ENCODE data around the gene RGS7BP.

Gene RGS7BP

DNA sequence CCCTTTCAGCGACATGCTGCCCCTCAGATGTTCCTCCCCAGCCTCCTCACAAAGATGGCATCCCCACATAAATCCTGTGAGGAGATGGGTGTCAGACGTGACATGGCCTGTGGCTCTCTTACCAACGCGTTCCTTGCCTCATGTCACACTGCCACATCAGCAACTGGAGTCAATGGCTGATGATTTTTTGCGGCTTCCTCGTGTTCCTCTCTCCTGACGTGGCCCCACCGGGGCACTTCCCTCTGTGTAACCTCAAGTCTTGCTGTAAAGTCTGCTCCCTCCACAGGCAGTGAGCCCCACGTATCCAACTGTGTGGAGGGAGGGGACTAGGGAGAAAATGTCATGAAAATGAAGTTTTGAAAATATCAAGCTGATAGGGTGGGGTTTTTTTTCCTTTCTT lies 131.3 kb downstream of the RGS7BP start:
- DNase-seq = no peak

DNA sequence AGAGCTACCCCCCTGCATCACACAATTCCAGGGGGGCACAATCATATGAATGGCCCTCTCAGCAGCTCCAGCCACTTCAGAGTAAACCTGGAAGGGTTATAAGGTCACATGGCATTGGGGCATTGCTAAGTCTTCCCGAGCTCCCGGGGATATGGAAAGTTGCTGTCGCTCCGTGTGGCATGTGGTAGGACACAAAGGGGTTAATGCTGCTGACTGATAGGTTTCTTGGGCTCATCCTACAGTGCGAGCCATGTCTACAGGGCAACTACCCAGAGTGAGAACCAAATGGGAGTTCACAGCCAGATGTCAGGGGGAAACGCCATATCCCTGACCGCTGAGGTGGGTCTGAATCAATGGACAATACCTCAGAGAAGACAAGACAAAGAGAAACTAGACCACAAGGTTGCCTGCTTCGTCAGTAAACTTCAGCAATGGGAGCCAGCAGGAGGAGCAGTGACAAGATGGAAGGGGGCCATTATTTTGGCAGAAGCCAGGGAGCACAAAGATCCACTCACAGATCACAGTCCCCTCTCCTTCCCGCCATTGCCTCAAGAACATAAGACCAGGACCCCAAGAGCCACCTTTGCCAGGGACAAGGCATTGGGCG lies 132.1 kb downstream of the RGS7BP start:
- DNase-seq = no peak

DNA sequence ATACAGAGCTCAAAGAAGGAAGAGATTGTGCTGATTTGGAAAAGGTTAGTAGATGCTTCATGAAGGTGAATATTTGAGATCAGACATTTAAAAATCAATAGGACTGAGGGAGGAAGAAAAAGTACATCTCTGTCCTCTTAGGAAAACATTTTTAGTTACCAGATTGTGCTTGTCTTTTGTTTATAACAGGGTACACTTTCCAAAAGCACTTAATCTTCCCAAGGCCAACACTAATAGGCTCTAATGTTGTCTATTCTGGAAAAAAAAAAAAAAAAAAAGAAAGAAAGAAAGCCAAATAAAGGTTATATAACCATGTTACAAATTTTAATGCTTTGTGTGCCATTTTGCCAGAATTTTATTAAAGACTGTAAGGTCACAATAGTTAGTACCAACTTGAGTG lies 139.0 kb downstream of the RGS7BP start:
- no peak for DNase-seq

DNA sequence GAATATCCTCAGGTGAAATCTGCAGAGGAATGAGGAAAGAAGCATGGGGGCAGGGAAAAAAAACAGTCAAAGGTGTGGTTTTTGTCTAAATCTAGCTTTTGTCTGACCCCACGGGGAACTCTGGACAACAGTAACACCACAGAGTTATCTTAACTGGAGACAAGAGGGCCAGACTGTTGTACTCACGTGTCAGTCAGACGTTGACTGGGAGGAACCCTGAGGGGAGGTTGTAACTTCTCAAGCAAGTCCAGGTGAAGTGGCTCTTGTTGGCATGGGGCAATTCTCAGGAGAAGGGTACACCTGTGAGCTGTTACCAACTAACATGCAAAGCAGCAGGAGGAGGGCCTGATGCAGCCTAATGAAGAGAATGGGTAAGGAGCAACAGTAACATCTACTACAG lies 140.4 kb downstream of the RGS7BP start:
- no peak for DNase-seq

DNA sequence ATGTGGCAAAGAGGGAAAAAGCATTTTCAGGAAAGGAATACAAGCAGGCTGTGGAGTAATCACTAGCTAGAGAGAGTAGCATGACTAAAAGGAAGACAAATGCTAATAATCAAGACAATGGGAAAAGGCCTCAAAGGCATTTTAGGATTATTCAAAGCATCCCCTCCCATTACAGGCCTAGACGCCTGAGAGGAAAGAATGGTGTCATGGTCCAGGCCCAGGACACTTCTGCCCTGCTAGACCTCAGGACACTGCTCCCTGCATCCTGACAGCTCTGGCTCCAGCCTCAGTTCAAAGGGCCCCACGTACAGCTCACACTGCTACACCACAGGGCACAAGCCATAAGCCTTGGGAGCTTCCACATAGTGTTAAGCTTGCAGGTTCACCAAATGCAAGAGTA lies 143.7 kb downstream of the RGS7BP start:
- no peak for DNase-seq

DNA sequence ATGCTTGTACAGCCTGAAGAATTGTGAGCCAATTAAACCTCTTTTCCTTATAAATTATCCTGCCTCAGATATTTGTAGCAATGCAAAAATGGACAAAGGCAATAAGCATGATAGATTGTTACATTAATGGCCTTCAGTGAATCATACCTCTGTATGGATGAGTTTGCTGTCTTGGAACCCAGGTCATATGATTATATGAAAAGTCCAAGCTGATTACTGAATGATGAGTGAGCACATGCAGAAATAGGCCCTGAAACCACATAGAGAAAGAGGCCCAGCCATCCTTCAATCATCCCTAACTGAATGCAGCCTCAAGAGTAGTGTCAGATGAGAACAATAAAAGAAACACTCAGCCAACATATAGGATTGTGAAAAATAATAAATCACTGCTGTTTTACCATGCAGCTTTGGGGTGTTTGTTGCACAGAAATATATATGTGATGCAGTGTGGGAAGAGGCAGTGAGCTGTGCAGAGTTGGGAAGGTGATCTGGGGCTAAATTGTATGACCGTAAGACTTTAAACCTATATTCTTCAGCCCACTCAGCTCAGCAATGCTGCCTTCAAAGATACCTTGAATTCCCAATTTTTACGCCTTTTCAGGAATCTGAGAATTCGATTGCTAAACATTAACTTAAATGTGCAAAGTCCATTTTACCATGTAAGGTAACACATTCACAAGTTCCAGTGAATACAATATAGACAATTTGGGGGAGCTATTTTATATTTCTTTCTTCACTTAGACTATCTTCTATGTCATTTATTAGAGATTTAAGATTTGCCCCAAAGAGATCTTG lies 148.1 kb downstream of the RGS7BP start:
- no peak for DNase-seq

DNA sequence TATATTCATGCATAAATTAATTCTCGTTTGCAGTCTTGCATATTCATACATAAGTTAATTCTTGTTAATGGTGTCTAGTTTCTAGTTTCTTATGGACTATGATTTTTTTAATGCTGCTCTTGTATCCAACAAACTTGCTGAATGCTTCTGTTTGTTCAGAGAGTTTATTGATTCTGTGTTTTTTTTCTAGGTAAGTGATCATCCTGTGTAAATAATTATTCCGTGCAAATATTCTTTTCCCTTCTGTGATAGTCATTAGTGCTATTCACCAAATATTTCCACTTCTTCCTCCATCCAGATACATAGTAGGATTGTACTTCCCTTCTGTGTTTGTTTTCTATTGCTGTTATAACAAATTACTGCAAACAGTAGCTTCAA lies 148.7 kb downstream of the RGS7BP start:
- DNase-seq = no peak

DNA sequence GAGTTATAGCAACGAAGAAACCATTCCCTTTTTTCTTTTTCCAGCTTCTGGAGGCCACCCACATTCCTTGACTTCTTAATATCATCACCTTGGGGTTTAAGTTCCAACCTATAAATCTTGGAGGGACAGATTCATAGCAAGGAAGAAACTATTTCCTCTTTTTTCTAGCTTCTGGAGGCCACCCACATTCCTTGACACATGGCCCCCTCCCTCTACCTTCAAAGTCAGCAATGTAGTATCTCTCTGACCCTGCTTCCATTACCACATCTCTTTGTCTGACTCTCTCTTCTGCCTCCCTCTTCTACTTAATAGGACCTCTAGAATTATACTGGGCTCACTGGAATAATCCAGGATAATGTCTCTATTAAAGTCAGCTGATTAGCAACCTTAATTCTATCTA lies 149.8 kb downstream of the RGS7BP start:
- no peak for DNase-seq

DNA sequence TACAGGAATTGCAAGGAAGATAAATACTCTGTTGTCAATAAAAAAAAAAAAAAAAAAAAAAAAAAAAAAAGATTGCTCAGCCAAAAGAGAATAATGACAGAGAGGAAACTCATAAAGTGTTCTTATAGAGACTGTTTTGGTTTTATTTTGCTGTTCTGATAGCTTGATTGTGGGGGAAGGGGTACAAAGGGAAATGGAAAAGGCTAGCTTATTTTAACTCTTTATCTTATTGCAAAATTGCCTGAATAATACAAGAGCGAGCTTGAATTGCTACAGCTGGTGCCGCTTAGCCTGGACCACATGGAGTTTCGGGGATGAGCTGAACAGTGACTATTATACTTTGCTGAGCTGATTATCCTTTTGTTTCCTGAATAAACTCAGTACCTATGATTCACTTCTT lies 153.5 kb downstream of the RGS7BP start:
- no peak for DNase-seq
